ENCODE results near the gene EML6.

The EML6 gene

DNA sequence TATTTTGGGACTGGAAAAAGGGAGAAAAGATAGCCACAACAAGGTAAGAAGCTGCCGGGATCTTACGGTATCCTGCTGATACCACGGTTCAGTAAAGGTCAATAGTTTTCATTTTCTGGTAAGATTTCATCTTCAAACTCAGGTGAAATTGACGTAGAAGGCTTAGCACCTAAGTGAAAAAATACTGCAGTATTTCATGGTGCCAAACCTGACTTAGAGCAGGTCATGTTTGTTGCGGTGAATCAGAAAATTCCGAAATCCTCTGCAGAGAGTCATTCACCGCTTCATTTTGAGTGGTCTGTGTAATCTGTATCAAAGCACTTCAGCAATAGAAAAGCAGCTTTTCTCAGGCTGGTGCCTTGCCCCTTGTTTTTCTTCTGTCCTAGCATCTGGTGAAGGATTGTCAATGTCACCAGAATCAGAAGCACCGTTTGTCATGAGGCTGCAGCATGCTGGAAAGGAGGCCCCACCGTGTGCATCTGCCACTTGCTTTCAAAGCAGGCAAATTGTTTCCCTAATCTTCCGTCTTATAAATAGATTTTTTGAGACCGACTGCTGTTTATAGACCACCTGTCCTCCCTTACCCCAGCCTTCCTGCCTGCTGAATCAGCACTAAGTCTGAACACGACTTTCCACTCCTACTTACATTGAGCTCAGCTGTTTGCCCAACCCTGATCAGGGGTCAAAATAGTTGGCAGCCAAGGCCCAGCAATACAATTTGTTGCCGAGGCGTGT, 156.3 kb downstream of the EML6 start:
- DNase-seq (ENCODE audit: low spot score) = no peak

DNA sequence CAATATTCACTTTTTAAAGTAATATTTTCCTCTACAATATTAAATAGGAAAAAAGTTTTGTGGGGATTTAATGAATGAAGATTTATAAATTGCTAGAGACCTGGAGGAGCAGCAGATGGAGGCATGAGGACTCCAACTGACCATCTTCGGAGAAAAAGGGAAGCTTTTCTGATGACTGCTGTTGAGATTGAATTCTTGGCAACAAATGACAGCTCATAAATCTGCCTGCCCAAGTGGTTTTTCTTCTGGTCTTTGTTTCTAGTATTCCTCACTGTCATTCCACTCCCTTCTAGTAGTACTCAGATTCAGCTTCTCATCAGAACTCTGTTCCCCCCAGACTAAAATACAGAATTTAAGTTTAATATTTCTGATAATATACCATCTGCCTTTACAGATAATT, 157.0 kb downstream of the EML6 start:
- DNase-seq (ENCODE audit: low spot score) = no peak

DNA sequence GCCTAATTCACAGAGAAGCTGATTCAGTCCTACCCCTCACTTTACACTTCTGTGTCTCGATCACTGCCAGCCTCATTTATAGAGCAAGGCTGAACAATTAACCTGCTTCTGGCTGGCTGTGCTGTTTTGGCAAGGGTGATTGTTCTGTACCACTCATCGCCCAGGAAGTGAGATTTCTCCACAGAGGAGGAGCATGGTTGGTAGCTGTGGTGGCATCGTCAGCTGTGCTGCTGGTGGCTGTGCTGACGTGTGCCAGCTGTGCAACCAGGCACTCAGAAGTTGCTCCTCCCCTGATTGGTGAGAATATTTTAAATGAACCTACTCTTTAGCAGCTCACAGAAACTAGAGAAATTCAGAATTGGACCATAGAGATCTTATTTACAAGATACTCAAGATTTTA, 158.3 kb downstream of the EML6 start:
- DNase-seq (ENCODE audit: low spot score) = no peak

DNA sequence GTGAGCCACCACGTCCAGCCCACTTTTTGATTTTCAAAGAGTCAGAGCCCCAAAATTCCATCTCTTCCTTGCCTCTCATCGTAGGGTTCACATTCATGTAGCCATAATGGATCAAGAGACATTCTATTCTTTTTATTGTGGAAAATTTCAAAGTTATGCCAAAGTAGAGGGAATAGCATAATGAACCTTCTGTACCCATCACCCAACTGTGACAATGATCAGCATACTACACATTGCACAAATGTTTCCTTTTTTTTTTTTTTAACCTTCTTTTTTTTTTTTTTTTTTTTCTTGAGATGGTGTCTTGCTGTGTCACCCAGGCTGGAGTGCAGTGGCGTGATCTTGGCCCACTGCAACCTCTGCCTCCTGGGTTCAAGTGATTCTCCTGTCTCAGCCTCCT, 162.4 kb downstream of the EML6 start:
- DNase-seq (ENCODE audit: low spot score) = no peak

DNA sequence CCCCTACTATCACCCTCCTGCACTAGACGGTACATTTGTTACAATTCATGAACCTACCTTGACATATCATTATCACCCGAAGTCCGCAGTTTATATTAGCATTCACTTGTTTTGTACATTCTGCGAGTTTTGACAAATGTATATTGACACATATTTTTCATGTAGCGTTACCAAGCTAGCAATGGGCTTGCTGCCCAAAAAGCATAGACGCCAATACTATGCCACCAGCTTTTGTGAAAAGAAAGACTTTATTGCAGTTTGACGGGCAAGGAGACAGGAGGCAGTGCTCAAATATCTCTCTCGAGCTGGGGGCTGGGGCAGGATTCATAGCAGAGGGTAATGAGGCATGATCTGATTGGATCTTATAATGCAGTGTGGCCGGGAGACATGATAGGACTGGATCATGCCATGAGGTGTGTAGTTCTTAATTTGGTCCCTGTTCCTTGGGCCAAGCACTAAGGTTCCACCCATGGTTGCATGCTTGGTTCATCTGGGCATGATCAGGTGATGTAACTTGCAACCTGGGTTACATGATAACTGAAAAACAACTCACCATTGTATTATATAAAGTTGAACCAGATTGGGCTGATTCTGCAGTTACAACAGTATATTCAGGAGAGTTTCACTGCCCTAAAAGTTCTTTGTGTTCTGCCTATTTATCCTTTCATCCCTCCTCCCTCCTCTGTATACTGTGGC, 164.5 kb downstream of the EML6 start:
- no peak for DNase-seq (ENCODE audit: low spot score)

DNA sequence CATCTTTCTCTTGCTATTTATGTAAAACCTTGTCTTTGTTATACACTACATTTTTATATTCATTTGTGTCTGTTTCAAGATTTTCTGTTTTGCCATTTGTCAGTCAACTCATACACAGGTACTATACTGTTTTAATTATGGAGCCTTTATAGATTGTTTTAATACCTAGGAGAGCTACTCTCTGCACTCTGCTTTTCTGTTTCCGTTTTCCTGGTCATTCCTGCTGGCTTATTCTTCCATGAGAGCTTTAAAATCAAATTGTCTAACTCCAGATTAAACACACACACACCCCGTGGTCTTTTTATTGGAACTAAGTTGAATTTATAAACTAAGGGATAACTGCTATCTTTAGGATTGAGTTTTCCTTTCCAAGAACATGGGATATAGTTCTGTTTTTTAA, 165.6 kb downstream of the EML6 start:
- no peak for DNase-seq (ENCODE audit: low spot score)

DNA sequence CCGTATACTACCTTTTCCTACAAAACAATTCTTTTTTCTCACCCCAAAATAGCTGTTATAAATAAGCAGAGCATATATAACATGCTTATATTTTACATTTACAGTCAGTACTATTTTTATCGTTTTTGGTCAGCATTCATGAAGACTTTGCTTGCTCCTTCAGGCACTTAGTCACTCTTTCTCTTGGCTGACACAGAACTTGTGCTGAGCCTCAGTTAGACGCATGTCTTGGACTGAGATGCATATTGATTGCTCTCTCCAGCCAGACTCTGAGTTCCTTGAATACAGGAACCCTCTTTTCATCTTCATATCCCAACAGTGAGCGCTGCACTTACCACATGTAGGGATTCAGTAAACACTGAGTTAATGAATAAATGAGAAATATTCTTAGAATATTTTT, 168.4 kb downstream of the EML6 start:
- DNase-seq (ENCODE audit: low spot score) = no peak

DNA sequence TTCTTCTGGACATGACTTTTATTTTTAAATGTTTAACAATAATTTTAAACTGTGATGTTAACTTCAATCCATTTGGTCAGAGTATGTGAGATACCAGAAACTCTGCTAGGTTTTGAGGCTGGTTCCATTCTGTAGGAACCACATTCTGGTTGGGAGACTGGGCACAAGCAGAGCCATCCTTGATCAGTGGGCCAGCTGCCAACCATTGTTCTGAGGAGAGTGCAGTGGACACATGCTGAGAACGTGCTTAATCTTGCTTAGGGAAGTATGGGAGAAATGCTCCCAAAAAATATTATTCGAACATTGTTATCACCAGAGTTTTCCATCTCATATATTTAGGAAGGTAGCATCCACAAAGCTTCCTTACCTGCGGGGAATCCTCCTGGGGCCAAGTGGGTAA, 171.0 kb downstream of the EML6 start:
- no peak for DNase-seq (ENCODE audit: low spot score)

DNA sequence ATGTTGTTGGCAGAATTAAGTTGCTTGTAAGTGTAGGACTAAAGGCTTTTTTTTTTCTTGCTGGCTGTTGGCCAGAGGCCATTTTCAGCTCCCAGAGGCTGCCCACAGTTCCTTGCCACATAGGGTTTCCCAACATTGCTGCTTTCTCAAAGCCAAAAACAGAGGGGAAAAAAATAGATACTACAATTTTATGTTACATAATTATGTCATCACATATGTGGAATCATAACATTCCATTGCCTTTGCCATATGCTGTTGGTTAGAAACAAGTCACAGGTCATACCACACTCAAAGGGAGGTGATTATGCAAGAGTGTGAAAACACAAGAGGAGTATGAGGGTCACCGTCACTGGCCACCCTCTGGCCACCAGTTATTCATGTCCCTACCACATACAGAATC, 172.3 kb downstream of the EML6 start:
- DNase-seq (ENCODE audit: low spot score) = no peak

DNA sequence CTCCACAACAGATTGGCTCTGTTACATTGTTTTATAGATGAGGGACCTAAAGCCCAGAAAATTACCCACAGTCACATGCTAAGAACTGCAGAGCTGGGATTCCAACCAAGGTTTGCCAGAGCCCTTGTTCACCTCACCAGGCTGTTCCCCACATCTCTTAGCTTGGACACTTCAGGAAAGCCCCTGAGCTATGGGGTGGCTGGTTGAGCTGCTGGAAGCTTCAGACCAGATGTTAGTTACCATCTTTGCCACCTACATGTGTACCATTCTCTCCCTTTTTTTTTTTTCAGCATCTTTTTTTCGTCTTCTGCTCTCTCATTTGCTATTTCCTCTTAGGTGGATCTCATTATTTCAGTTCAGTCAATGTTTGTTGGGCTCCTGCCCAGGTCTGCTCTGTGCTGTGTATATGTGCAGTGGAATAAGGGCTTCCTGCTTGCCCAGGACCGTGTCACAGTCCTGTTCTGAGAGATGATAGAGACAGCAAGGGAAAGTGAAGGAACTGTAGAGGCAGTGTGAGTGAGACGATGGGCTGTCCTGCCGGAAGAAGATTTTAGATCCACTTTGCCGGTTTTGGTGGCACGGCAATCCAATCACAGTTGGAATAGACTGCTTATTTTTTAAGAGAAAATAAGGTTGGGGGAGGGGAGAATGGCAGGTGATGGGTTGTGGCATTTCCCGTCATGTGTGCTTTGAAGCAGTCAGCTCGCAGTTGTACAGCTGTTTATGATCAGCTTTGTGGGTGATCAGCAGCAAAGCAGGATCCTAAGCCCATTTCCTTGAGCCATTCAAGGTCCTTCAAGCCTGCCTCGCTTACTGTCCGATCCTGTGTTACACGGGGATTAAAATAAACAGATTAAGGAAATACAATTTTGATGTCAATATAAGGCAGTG, 174.2 kb downstream of the EML6 start:
- no peak for DNase-seq (ENCODE audit: low spot score)

DNA sequence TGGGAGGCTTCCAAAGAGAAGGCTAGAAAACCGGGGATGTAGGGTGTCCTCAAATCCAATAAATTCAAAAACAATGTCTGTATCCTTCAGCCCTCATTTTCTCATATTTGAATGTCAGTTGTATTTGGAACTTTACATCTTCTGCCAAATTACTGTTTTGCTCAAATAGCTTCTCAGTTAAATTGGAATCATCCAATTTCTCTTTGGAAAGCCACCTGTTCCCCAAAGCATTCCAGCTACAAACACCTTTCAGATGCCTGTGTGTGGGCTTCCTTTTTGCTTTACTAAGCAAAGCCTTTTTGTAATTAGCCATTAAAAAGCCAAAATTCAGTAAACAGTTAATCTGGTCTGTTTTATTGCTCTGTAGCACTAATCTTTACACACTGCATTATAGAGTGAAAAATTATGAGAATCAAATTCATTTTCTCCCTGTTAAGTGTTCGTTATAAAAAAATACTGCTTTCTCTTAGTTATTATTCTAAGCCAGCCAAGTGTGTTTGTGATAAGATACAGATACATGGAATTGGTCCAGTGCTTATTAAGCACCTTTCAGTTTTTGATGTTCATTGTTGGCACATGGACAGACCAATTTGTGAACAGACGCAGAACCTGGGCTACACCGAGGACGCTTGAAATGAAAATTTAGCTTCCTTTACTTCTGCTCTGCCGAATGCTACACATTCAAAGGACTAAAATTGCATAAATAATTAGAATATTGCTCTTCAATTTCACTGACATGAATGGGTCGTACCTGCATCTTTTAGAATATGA, 175.2 kb downstream of the EML6 start:
- no peak for DNase-seq (ENCODE audit: low spot score)

DNA sequence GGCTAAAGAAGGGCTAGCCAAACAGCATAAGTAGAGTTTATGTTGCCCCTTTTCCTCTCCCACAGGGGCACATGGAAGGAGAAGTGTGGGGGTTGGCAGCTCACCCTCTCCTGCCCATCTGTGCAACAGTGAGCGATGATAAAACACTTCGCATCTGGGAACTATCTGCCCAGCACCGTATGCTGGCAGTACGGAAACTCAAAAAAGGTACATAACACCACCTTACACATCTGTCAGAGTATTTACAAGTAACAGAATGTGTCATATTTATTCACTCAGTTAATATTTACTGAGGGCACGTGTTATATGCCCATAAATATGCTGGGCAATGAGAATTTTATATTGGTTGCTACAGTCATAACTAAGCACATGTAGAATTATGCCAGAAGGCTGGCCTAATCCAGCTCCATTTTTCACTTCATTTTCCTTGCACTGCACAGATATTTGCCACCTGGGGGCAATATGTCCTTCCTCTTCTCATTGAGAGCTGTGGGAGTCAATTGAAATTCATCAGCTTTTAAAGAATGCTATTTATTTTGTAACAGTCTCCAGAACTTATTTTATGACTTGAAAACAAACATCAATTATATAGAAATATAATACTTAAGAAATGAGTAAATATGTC, 176.2 kb downstream of the EML6 start:
- peak; percentile 69 for DNase-seq (ENCODE audit: low spot score)

DNA sequence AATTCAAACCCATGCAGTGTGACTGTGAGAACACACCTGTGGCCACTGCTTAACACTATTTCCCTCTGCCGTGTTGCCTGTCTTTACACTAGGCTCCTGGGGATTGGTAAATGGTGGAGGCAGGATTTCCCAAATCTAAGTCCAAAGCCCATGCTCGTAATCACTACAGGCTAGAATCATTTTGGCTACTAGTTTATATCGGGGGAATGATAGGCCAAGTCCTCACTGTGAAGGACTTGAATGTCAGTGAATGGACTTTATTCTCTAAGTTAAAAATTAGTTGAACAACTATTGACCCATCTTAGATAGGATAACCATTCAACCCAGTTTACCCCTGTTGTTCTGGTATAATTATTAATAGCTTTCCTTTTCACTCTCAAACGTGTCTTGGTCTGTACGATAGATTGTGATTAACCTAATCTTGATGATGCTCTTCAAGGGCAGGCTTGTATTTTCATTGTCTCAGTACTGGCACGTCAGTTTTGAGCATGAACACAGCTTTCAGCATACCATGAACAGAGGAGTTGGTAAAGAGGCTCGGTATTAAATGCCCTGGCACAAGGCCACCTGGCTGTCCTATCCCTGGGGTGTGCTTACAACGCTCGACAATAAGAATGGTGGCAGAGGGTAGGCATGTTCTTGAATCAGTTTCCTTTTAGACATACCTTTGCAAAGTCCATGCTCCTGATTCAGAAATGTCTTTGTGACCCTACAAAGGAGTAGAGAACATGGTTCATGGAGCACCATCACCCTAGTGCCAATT, 177.9 kb downstream of the EML6 start:
- DNase-seq (ENCODE audit: low spot score) = no peak

DNA sequence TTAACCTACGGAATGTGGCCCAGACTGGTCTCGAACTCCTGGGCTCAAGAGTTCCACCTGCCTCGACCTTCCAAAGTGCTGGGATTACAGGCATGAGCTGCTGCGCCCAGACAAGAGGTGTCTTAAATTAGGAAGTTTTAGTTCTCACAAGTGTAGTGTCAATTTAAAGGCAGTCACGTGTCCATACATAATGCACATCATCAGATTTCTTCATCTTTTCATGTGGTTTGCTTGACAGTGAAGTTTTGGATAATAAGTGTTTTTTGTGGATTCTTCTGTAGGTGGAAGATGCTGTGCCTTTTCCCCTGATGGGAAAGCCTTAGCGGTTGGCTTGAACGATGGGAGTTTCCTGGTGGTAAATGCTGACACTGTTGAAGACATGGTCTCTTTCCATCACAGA, 179.3 kb downstream of the EML6 start:
- no peak for DNase-seq (ENCODE audit: low spot score)

DNA sequence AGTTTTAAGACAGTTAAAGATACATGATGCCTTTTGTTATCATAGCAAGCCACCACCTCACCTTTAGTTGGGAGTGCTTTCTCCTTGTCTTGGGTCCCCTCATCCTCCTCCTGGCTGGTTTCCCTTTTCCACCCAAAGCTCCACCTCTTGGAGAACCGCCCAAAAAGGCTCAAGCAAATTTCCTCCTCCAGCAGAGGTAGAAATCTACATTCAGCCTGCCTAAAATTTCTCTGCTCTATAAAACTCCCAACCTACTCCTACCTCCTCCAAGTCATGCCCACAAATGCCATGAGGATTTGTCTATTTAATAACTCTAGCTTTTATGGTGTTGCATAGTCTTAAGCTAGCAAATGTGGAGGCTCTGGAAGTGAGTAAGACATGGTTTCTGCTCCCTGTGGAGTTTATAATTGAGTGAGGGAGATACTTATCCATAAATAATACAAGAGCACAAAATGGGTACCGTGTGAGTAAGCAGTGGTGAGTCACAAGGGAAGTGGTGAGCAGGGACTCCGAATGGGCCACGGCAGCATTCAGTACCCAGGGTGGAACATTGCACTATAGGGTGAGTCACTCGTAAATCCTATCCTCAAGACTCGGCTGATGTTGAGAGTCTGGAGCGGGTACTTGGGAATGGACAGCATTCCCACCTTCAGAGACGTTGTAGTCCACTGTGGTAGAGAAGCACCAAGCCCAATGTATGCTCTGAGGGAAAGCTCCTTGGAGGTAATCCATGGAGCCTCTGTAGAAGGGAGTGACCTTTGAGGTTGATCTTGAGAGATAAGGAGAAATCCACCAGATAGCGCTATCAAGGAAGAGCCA, 180.5 kb downstream of the EML6 start:
- DNase-seq (ENCODE audit: low spot score) = peak; percentile 93

DNA sequence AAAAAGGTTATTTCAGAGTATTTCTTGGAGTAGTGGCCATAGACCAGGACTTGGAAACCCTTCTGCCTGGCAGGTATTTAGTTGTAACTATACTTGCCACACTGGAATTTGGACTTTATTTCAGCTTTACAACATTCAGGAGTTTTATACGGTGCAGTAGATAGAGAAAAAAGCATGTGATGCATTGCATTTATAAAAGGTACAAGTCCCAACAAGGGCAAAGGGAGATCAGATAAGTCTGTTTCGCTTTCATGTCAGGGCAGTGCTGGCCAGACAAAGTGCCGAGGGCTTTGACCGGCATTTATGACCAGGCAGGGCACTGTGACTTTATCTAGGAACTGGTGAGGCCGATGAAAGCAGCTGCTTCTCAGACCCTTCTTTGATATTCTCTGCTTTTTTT, 181.4 kb downstream of the EML6 start:
- DNase-seq (ENCODE audit: low spot score) = no peak

DNA sequence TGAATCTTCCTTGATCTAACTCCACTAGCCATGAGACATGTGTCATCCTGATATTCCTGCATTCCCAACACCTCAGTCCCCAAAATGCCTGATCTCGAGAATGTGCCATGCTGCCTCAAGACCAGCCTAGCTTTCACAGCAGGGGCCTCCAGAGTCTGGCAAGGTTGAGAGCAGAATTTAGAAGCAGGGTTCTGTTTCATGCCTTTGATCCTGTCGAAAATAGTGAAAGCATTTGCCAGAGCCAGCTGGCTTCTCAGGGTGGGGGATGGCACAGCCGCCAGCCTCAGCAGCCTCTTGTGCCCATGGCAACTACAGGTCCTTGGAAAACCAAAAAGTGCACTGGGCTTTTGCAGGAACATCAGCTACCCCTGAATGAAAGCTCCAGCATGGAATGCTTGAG, 183.3 kb downstream of the EML6 start:
- DNase-seq (ENCODE audit: low spot score) = no peak

DNA sequence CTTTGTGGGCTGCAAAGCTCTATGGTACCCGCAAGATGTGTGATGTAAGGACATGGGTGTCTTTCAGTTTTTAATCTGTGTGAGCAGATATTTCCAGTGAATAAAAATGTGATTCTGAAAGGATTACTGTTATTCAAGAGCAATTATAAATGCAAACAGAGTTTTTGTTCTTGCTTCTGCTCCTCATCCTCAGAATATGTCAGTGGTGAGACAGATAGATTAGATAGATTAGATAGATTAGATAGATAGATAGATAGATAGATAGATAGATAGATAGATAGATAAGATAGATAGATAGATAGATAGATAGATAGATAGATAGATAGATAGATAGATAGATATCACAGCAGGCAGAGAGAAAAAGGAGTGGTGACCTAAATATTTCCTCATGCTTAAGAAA, 184.2 kb downstream of the EML6 start:
- no peak for DNase-seq (ENCODE audit: low spot score)

DNA sequence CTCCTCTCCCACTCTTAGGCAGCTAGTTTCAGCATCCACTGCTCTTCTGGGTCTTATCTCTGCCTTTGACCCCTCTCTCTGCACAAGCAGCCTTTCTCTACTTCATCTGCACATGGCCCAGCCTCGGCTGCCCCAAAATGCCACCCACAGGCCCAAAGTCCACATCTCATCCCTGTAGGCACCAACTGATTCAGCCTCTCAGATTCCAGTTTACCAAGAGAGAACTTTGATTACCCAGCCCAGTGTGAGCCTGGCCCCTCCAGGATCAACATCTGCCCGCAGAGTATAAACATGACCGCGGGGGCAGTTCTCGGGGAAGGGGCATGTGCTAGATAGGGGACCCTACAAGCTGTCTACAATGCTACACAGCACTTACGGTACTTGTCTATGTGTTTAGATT, 185.1 kb downstream of the EML6 start:
- no peak for DNase-seq (ENCODE audit: low spot score)

DNA sequence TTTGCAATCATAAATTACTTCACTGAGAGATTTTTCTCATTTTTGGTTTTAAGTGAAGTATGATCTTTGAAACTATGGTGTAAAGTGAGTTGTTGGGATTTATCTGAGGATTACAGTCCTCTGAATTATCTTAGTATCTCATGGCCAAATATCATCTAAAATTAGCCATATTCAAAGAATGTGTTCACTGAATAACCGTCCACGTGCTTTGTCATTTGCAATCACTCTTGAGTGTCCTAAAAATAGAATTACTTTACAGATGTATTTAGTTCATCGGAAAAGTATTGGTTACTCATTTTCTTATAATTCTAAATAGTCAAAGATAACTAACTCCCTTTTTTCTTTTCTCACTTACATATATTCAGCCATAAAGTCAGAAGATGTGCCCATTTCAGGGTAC, 185.5 kb downstream of the EML6 start:
- DNase-seq (ENCODE audit: low spot score) = peak; percentile 18

Data from AG20443 (cell line).